ENCODE measurements around the gene DCLRE1B.
A peak's percentile ranks its signal among the peaks of the same experiment; 100 is the strongest.

DCLRE1B gene

GRCh38 chr1:113912594-113913311 lies 7.6 kb downstream of the DCLRE1B start:
- Histone ChIP-seq H3K9ac (ENCODE audit: low read length in 2 of 2) (peak overlapping the region; percentile 41 to 60), H3K27ac (ENCODE audit: low read length) (peak overlapping the region; percentile 75), H3K4me3 (ENCODE audit: low read length in 2 of 2) (peak overlapping the region; percentile 27 to 55), H3K27me3 (ENCODE audit: control insufficient read depth in 1 of 2, insufficient read depth in 2 of 2, low read length in 2 of 2) (no peaks in the 10 kb centered on the region), H3K9me3 (ENCODE audit: control insufficient read depth in 2 of 2, low read length in 2 of 2) (no peaks in the 10 kb centered on the region), H3K36me3 (ENCODE audit: control insufficient read depth in 2 of 2, insufficient read depth in 2 of 2, low read length in 2 of 2) (peaks cover 14 to 24% of the 10 kb centered on the region in 2 donors), H3K4me1 (ENCODE audit: control insufficient read depth, insufficient read depth, low read length) (peaks cover 13% of the 10 kb centered on the region)

- Histone ChIP-seq H3K4me1 (ENCODE audit: control insufficient read depth, insufficient read depth, low read length) (peaks cover 13% of the 10 kb centered on the region), H3K27ac (ENCODE audit: low read length) (peak overlapping the region; percentile 75), H3K36me3 (ENCODE audit: control insufficient read depth in 2 of 2, insufficient read depth in 2 of 2, low read length in 2 of 2) (peaks cover 14 to 19% of the 10 kb centered on the region in 2 donors), H3K27me3 (ENCODE audit: control insufficient read depth in 1 of 2, insufficient read depth in 2 of 2, low read length in 2 of 2) (no peaks in the 10 kb centered on the region), H3K9me3 (ENCODE audit: control insufficient read depth in 2 of 2, low read length in 2 of 2) (no peaks in the 10 kb centered on the region), H3K4me3 (ENCODE audit: low read length in 2 of 2) (peak overlapping the region; percentile 27 to 55), H3K9ac (ENCODE audit: low read length in 2 of 2) (peak overlapping the region; percentile 41 to 47)
These were observed 8.2 kb downstream of the DCLRE1B start for GRCh38 chr1:113913312-113913668.

GRCh38 chr1:113913887-113914664 lies 8.9 kb downstream of the DCLRE1B start:
- peaks cover 13% of the 10 kb centered on the region for H3K4me1 ChIP-seq (ENCODE audit: control insufficient read depth, insufficient read depth, low read length)
- no peaks in the 10 kb centered on the region for H3K27me3 ChIP-seq (ENCODE audit: control insufficient read depth in 1 of 2, insufficient read depth in 2 of 2, low read length in 2 of 2)
- no peak overlapping the region for H3K27ac ChIP-seq (ENCODE audit: low read length)
- no peak overlapping the region for H3K4me3 ChIP-seq (ENCODE audit: low read length in 2 of 2)
- no peaks in the 10 kb centered on the region for H3K9me3 ChIP-seq (ENCODE audit: control insufficient read depth in 2 of 2, low read length in 2 of 2)
- no peak overlapping the region for H3K9ac ChIP-seq (ENCODE audit: low read length in 2 of 2)
- H3K36me3 ChIP-seq (ENCODE audit: control insufficient read depth in 2 of 2, insufficient read depth in 2 of 2, low read length in 2 of 2) = peaks cover 12 to 13% of the 10 kb centered on the region in 2 donors

GRCh38 chr1:113916974-113917373 lies 11.8 kb downstream of the DCLRE1B start:
- H3K9ac ChIP-seq (ENCODE audit: low read length in 2 of 2) = no peak overlapping the region
- no peak overlapping the region for H3K27ac ChIP-seq (ENCODE audit: low read length)
- no peaks in the 10 kb centered on the region for H3K9me3 ChIP-seq (ENCODE audit: control insufficient read depth in 2 of 2, low read length in 2 of 2)
- H3K27me3 ChIP-seq (ENCODE audit: control insufficient read depth in 1 of 2, insufficient read depth in 2 of 2, low read length in 2 of 2) = no peaks in the 10 kb centered on the region
- H3K4me3 ChIP-seq (ENCODE audit: low read length in 2 of 2) = no peak overlapping the region
- no peaks in the 10 kb centered on the region for H3K36me3 ChIP-seq (ENCODE audit: control insufficient read depth in 2 of 2, insufficient read depth in 2 of 2, low read length in 2 of 2)
- peaks cover 13% of the 10 kb centered on the region for H3K4me1 ChIP-seq (ENCODE audit: control insufficient read depth, insufficient read depth, low read length)

GRCh38 chr1:113917400-113918082 lies 12.4 kb downstream of the DCLRE1B start:
- H3K27me3 ChIP-seq (ENCODE audit: control insufficient read depth in 1 of 2, insufficient read depth in 2 of 2, low read length in 2 of 2) = no peaks in the 10 kb centered on the region

GRCh38 chr1:113918243-113918642 lies 13.1 kb downstream of the DCLRE1B start:
- H3K27ac ChIP-seq (ENCODE audit: low read length) = no peak overlapping the region
- no peaks in the 10 kb centered on the region for H3K36me3 ChIP-seq (ENCODE audit: control insufficient read depth in 2 of 2, insufficient read depth in 2 of 2, low read length in 2 of 2)
- H3K4me3 ChIP-seq (ENCODE audit: low read length in 2 of 2) = no peak overlapping the region
- peaks cover 2% of the 10 kb centered on the region for H3K4me1 ChIP-seq (ENCODE audit: control insufficient read depth, insufficient read depth, low read length)
- no peaks in the 10 kb centered on the region for H3K9me3 ChIP-seq (ENCODE audit: control insufficient read depth in 2 of 2, low read length in 2 of 2)
- no peak overlapping the region for H3K9ac ChIP-seq (ENCODE audit: low read length in 2 of 2)
- no peaks in the 10 kb centered on the region for H3K27me3 ChIP-seq (ENCODE audit: control insufficient read depth in 1 of 2, insufficient read depth in 2 of 2, low read length in 2 of 2)

More at GRCh38 chr1:113917400-113918082, 12.4 kb downstream of the DCLRE1B start:
- Histone ChIP-seq H3K9ac (ENCODE audit: low read length in 2 of 2) (no peak overlapping the region), H3K9me3 (ENCODE audit: control insufficient read depth in 2 of 2, low read length in 2 of 2) (no peaks in the 10 kb centered on the region), H3K4me3 (ENCODE audit: low read length in 2 of 2) (no peak overlapping the region), H3K27ac (ENCODE audit: low read length) (no peak overlapping the region), H3K4me1 (ENCODE audit: control insufficient read depth, insufficient read depth, low read length) (peaks cover 9% of the 10 kb centered on the region), H3K36me3 (ENCODE audit: control insufficient read depth in 2 of 2, insufficient read depth in 2 of 2, low read length in 2 of 2) (no peaks in the 10 kb centered on the region)

- H3K27ac ChIP-seq (ENCODE audit: low read length) = no peak overlapping the region
- H3K27me3 ChIP-seq (ENCODE audit: control insufficient read depth in 1 of 2, insufficient read depth in 2 of 2, low read length in 2 of 2) = no peaks in the 10 kb centered on the region
- H3K4me1 ChIP-seq (ENCODE audit: control insufficient read depth, insufficient read depth, low read length) = no peaks in the 10 kb centered on the region
- H3K9ac ChIP-seq (ENCODE audit: low read length in 2 of 2) = no peak overlapping the region
- no peaks in the 10 kb centered on the region for H3K36me3 ChIP-seq (ENCODE audit: control insufficient read depth in 2 of 2, insufficient read depth in 2 of 2, low read length in 2 of 2)
- H3K9me3 ChIP-seq (ENCODE audit: control insufficient read depth in 2 of 2, low read length in 2 of 2) = no peaks in the 10 kb centered on the region
- no peak overlapping the region for H3K4me3 ChIP-seq (ENCODE audit: low read length in 2 of 2)
These were observed 17.8 kb downstream of the DCLRE1B start for GRCh38 chr1:113922957-113923356.

GRCh38 chr1:113924473-113924872 lies 19.3 kb downstream of the DCLRE1B start:
- Histone ChIP-seq H3K27ac (ENCODE audit: low read length) (no peak overlapping the region), H3K27me3 (ENCODE audit: control insufficient read depth in 1 of 2, insufficient read depth in 2 of 2, low read length in 2 of 2) (no peaks in the 10 kb centered on the region)

GRCh38 chr1:113928187-113928930 lies 23.2 kb downstream of the DCLRE1B start:
- Histone ChIP-seq H3K36me3 (ENCODE audit: control insufficient read depth in 2 of 2, insufficient read depth in 2 of 2, low read length in 2 of 2) (no peaks in the 10 kb centered on the region), H3K4me3 (ENCODE audit: low read length in 2 of 2) (peak overlapping the region; percentile 97 to 98), H3K4me1 (ENCODE audit: control insufficient read depth, insufficient read depth, low read length) (peaks cover 8% of the 10 kb centered on the region), H3K9ac (ENCODE audit: low read length in 2 of 2) (peak overlapping the region; percentile 97 to 98), H3K27me3 (ENCODE audit: control insufficient read depth in 1 of 2, insufficient read depth in 2 of 2, low read length in 2 of 2) (no peaks in the 10 kb centered on the region), H3K9me3 (ENCODE audit: control insufficient read depth in 2 of 2, low read length in 2 of 2) (no peaks in the 10 kb centered on the region), H3K27ac (ENCODE audit: low read length) (peak overlapping the region; percentile 97)

More at GRCh38 chr1:113924473-113924872, 19.3 kb downstream of the DCLRE1B start:
- Histone ChIP-seq H3K36me3 (ENCODE audit: control insufficient read depth in 2 of 2, insufficient read depth in 2 of 2, low read length in 2 of 2) (no peaks in the 10 kb centered on the region), H3K9me3 (ENCODE audit: control insufficient read depth in 2 of 2, low read length in 2 of 2) (no peaks in the 10 kb centered on the region), H3K4me3 (ENCODE audit: low read length in 2 of 2) (no peak overlapping the region), H3K9ac (ENCODE audit: low read length in 2 of 2) (no peak overlapping the region), H3K4me1 (ENCODE audit: control insufficient read depth, insufficient read depth, low read length) (peaks cover 5% of the 10 kb centered on the region)
